Measurements from ENCODE around the gene STX18. TPM values are rescaled to one million over a fixed set of nuclear protein-coding genes. Genes with fewer than 3 reads are reported as not detected.

The STX18 gene
- total RNA-seq, 6 experiments from 2014 or later = 27.5 to 37.1 (median 29.8) TPM

DNA sequence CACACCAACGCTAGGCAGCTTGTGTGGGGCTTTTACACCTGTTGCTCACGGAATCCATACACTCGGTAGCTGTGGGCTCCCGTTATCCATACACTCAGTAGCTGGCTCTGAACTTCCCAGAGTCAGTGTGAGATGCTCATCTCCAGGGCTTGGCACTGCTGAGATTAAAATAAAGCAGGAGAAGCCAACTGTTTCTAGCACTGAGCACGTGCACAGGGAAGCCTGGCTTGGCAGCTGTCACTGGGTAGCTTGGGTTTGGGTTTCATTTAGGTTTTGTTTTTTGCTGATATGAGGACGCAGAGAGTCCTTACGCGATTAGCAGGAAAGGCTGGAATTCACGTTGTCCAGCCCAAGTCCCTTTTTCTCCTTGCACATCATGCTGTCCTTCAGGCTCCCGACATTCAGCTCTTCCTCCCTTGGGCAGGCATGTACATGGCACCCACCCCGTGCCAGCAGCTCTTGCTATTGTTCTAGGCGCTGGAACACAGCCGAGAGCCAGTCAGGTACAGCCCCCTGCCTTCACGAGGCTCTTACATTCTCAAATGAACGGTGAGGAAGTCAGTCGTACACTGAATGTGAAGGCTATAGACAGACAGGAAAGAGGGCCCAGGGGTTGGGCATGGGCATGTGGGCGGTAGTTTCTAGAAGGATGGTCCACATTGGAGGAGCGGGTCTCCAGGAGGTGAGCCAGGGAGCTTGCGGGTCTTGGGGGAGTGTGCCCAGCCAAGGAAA is 129.0 kb downstream of the STX18 start:
- no peak overlapping the region for H3K27ac Mint-ChIP-seq
- H3K4me1 Mint-ChIP-seq (ENCODE audit: low read depth) = no peaks in the 10 kb centered on the region
- no peak for DNase-seq
- TF ChIP-seq, protein P1, sequence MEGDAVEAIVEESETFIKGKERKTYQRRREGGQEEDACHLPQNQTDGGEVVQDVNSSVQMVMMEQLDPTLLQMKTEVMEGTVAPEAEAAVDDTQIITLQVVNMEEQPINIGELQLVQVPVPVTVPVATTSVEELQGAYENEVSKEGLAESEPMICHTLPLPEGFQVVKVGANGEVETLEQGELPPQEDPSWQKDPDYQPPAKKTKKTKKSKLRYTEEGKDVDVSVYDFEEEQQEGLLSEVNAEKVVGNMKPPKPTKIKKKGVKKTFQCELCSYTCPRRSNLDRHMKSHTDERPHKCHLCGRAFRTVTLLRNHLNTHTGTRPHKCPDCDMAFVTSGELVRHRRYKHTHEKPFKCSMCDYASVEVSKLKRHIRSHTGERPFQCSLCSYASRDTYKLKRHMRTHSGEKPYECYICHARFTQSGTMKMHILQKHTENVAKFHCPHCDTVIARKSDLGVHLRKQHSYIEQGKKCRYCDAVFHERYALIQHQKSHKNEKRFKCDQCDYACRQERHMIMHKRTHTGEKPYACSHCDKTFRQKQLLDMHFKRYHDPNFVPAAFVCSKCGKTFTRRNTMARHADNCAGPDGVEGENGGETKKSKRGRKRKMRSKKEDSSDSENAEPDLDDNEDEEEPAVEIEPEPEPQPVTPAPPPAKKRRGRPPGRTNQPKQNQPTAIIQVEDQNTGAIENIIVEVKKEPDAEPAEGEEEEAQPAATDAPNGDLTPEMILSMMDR (IDR thresholded peaks at IDR 0.05) = no peak
- peaks cover 14% of the 10 kb centered on the region for H3K27me3 Mint-ChIP-seq (ENCODE audit: insufficient read depth)
- H3K4me3 Mint-ChIP-seq = no peak overlapping the region
- H3K9me3 Mint-ChIP-seq = no peaks in the 10 kb centered on the region
- H3K36me3 Mint-ChIP-seq (ENCODE audit: low read depth) = peaks cover 14% of the 10 kb centered on the region

DNA sequence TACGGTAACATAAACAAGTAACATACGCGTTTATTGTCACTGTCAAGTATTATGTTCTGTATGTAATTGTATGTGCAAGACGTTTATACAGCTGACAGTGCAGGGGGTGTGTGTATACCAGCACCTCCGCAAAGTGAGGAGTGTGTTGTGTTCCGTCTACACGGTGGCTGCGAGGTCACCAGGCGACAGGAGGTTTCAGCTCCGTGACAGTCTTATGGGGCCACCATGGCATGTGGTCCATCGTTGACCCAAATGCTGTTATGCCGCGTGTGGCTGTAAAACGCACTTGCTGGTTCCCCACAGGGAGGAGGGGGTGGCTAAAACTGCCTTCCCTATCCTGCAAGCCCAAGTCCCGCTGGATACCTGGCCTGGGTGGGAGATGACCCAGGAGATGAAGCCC is 129.9 kb downstream of the STX18 start:
- no peaks in the 10 kb centered on the region for H3K4me1 Mint-ChIP-seq (ENCODE audit: low read depth)
- no peak overlapping the region for H3K27ac Mint-ChIP-seq
- H3K4me3 Mint-ChIP-seq = no peak overlapping the region
- peaks cover 11% of the 10 kb centered on the region for H3K36me3 Mint-ChIP-seq (ENCODE audit: low read depth)
- H3K9me3 Mint-ChIP-seq = no peaks in the 10 kb centered on the region
- H3K27me3 Mint-ChIP-seq (ENCODE audit: insufficient read depth) = peaks cover 16% of the 10 kb centered on the region
- DNase-seq = no peak
- TF ChIP-seq, protein P1 (IDR thresholded peaks at IDR 0.05) = no peak

DNA sequence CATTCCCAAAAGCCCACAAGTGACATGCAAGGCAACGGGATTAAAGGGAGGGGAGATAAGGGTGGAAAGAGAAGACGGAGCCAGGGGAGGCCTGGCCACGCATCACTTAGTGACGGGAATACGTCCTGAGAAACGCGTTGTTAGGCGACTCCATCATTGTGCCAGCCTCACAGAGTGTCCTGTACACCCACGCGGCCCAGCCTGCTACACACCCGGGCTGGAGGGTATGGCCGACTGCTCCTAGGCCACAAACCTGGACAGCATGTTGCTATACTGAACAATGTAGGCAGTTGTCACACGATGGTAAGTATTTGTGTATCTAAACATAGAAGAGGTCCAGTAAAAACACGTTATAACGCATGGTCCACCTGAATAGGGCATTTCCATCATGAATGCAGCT is 131.6 kb downstream of the STX18 start:
- H3K4me3 Mint-ChIP-seq = no peak overlapping the region
- H3K36me3 Mint-ChIP-seq (ENCODE audit: low read depth) = no peaks in the 10 kb centered on the region
- H3K27me3 Mint-ChIP-seq (ENCODE audit: insufficient read depth) = peaks cover 25% of the 10 kb centered on the region
- DNase-seq = no peak
- H3K9me3 Mint-ChIP-seq = no peaks in the 10 kb centered on the region
- TF ChIP-seq, protein P1 (IDR thresholded peaks at IDR 0.05) = no peak
- no peak overlapping the region for H3K27ac Mint-ChIP-seq
- H3K4me1 Mint-ChIP-seq (ENCODE audit: low read depth) = no peaks in the 10 kb centered on the region

DNA sequence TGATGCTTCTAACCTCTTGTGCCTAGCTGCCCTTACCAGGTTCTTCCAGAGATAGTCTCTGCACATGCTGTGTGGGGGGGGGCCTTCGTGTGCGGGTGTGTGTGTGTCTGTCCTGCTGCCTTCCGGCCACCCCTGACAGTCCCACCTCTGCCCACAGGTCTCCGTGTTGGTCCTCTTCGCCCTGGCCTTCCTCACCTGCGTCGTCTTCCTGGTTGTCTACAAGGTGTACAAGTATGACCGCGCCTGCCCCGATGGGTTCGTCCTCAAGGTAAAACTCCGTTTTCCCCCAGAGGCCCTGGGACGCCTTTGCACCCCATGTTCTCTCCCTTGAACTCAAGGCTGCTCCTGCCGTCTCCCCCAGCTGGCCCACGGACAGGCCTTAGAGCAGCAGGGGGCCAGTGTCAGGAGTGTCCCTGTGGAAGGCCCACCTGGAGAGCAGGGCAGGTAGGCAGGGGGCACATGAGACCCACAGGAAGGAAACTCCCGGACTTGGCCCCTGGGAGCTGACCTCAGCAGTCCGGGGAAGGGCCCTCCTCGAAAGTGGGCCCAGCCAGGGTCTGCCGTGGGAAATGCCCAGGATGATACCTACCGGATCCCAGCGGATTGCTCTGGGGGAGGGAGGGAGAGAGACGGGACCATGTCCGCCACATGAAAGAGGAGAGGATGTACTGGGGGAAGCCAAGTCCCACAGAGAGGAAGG is 132.3 kb downstream of the STX18 start:
- H3K9me3 Mint-ChIP-seq = no peaks in the 10 kb centered on the region
- no peak for DNase-seq
- H3K36me3 Mint-ChIP-seq (ENCODE audit: low read depth) = no peaks in the 10 kb centered on the region
- no peaks in the 10 kb centered on the region for H3K4me1 Mint-ChIP-seq (ENCODE audit: low read depth)
- TF ChIP-seq, protein P1 (IDR thresholded peaks at IDR 0.05) = no peak
- H3K27ac Mint-ChIP-seq = no peak overlapping the region
- H3K4me3 Mint-ChIP-seq = no peak overlapping the region
- peaks cover 31% of the 10 kb centered on the region for H3K27me3 Mint-ChIP-seq (ENCODE audit: insufficient read depth)

DNA sequence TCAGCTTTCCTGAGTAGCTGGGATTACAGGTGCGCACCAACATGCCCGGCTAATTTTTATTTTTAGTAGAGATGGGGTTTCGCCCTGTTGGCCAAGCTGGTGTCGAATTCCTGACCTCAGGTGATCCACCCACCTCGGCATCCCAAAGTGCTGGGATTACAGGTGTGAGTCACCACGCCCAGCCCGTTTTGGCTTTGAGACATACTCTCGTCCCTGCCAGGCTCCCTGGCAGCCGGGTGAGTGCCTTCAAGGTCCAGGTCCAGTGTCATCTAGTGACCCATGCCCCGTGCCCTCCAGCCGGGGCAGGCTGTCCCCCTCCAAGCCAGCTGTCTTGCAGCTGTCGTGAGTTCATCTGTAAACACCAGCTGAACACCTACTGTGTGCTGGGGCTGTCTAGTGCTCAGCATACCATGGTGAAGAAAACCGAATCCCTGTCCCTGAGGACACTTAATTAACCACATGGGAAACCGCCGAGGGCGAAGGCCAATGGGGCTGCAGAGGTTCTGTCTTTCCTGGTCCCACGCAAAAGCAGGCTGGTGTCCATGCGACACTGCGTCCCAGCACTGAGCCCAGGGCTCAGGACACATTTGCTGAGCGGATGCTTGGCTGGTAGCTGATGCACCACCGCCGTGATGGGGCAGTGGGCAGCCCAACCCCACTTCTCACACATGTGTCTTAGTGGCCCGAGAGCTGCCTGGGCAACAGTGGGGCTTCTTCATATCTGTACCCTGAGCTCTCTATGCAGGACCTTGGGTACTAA is 133.1 kb downstream of the STX18 start:
- H3K9me3 Mint-ChIP-seq = no peaks in the 10 kb centered on the region
- DNase-seq = no peak
- peaks cover 36% of the 10 kb centered on the region for H3K27me3 Mint-ChIP-seq (ENCODE audit: insufficient read depth)
- no peaks in the 10 kb centered on the region for H3K4me1 Mint-ChIP-seq (ENCODE audit: low read depth)
- no peak overlapping the region for H3K27ac Mint-ChIP-seq
- H3K36me3 Mint-ChIP-seq (ENCODE audit: low read depth) = no peaks in the 10 kb centered on the region
- H3K4me3 Mint-ChIP-seq = no peak overlapping the region
- TF ChIP-seq, protein P1 (IDR thresholded peaks at IDR 0.05) = no peak

All from HFFc6 (cell line).